H54 (cell line): Measurements from ENCODE around the gene HDAC4.

Experiments used
- DNase-seq: peaks from one replicate; pipeline ENCODE4 v3.0.0; 2011; ENCODE audit warnings: low spot score, mixed read lengths; ENCODE audit not compliant: insufficient read length
- FAIRE-seq: peaks from 3 replicates; lab custom pipeline; 2011; peaks lifted over from hg19 to GRCh38; lab: Jason Lieb, UNC
- POLR2A ChIP-seq: IDR thresholded peaks from 2 replicates; pipeline ENCODE4 v1.6.1; 2011; ENCODE audit warnings: low read depth, mild to moderate bottlenecking, low read length

HDAC4 gene

GRCh38 chr2:239139101-239139500 is 261.7 kb downstream of the HDAC4 start:
- TF ChIP-seq POLR2A, result no peak
- no peak for FAIRE-seq

GRCh38 chr2:239138610-239139009 is 262.2 kb downstream of the HDAC4 start:
- DNase-seq (no peak), FAIRE-seq (no peak)
- TF ChIP-seq POLR2A, result no peak

More at GRCh38 chr2:239139101-239139500, 261.7 kb downstream of the HDAC4 start:
- DNase-seq, result no peak

- DNase-seq (no peak), FAIRE-seq (no peak)
- TF ChIP-seq POLR2A, result no peak
These were observed 262.9 kb downstream of the HDAC4 start for GRCh38 chr2:239137898-239138283.

GRCh38 chr2:239137165-239137897 is 263.5 kb downstream of the HDAC4 start:
- DNase-seq (no peak), FAIRE-seq (no peak)
- no peak for TF ChIP-seq POLR2A

- TF ChIP-seq POLR2A, result no peak
These were observed 264.1 kb downstream of the HDAC4 start for GRCh38 chr2:239136762-239137161.

GRCh38 chr2:239136203-239136602 is 264.6 kb downstream of the HDAC4 start:
- FAIRE-seq, result no peak
- TF ChIP-seq POLR2A, result no peak
- no peak for DNase-seq

More at GRCh38 chr2:239136762-239137161, 264.1 kb downstream of the HDAC4 start:
- DNase-seq (no peak), FAIRE-seq (no peak)

GRCh38 chr2:239135531-239135930 is 265.3 kb downstream of the HDAC4 start:
- DNase-seq (no peak), FAIRE-seq (no peak)
- TF ChIP-seq POLR2A, result no peak

- TF ChIP-seq POLR2A, result no peak
- DNase-seq (no peak), FAIRE-seq (no peak)
These were observed 266.8 kb downstream of the HDAC4 start for GRCh38 chr2:239133945-239134570.

- FAIRE-seq, result no peak
- TF ChIP-seq POLR2A, result no peak
- no peak for DNase-seq
These were observed 268.0 kb downstream of the HDAC4 start for GRCh38 chr2:239132786-239133185.

- TF ChIP-seq POLR2A, result no peak
- no peak for FAIRE-seq
These were observed 268.6 kb downstream of the HDAC4 start for GRCh38 chr2:239132156-239132709.

GRCh38 chr2:239131521-239131920 is 269.3 kb downstream of the HDAC4 start:
- DNase-seq, result no peak
- no peak for TF ChIP-seq POLR2A

More at GRCh38 chr2:239132156-239132709, 268.6 kb downstream of the HDAC4 start:
- DNase-seq, result no peak

GRCh38 chr2:239130786-239131325 is 270.0 kb downstream of the HDAC4 start:
- TF ChIP-seq POLR2A, result no peak

More at GRCh38 chr2:239131521-239131920, 269.3 kb downstream of the HDAC4 start:
- FAIRE-seq, result no peak

GRCh38 chr2:239130041-239130440 is 270.8 kb downstream of the HDAC4 start:
- DNase-seq (no peak), FAIRE-seq (no peak)
- TF ChIP-seq POLR2A, result no peak

More at GRCh38 chr2:239130786-239131325, 270.0 kb downstream of the HDAC4 start:
- no peak for FAIRE-seq
- DNase-seq, result no peak
